Measurements from ENCODE around the gene TTC28. TPM values are rescaled to one million over a fixed set of nuclear protein-coding genes. Genes with fewer than 3 reads are reported as not detected.
A peak's percentile ranks its signal among the peaks of the same experiment; 100 is the strongest.

TTC28 gene
- total RNA-seq, 1 experiment from 2014 or later = 14.8 TPM

GRCh38 chr22:28053896-28054818, 625.5 kb downstream of the TTC28 start:
- Histone ChIP-seq H3K36me3 (replicated peaks; ENCODE audit: control insufficient read depth, insufficient read depth, low read length) (no peaks in the 10 kb centered on the region), H3K4me3 (ENCODE audit: insufficient read depth, low read depth, low read length) (no peak overlapping the region), H3K27me3 (ENCODE audit: control insufficient read depth, insufficient read depth, low read length) (no peaks in the 10 kb centered on the region)
- no peak for DNase-seq

- H3K36me3 ChIP-seq (replicated peaks; ENCODE audit: control insufficient read depth, insufficient read depth, low read length) = no peaks in the 10 kb centered on the region
- H3K27me3 ChIP-seq (ENCODE audit: control insufficient read depth, insufficient read depth, low read length) = no peaks in the 10 kb centered on the region
- no peak for DNase-seq
- no peak overlapping the region for H3K4me3 ChIP-seq (ENCODE audit: insufficient read depth, low read depth, low read length)
These were observed 626.8 kb downstream of the TTC28 start for GRCh38 chr22:28052825-28053269.

GRCh38 chr22:28051787-28052356, 627.8 kb downstream of the TTC28 start:
- no peaks in the 10 kb centered on the region for H3K36me3 ChIP-seq (replicated peaks; ENCODE audit: control insufficient read depth, insufficient read depth, low read length)
- no peak overlapping the region for H3K4me3 ChIP-seq (ENCODE audit: insufficient read depth, low read depth, low read length)
- peak; percentile 48 for DNase-seq
- H3K27me3 ChIP-seq (ENCODE audit: control insufficient read depth, insufficient read depth, low read length) = no peaks in the 10 kb centered on the region

GRCh38 chr22:28051091-28051786, 628.4 kb downstream of the TTC28 start:
- Histone ChIP-seq H3K27me3 (ENCODE audit: control insufficient read depth, insufficient read depth, low read length) (no peaks in the 10 kb centered on the region), H3K4me3 (ENCODE audit: insufficient read depth, low read depth, low read length) (no peak overlapping the region), H3K36me3 (replicated peaks; ENCODE audit: control insufficient read depth, insufficient read depth, low read length) (no peaks in the 10 kb centered on the region)
- DNase-seq = no peak

GRCh38 chr22:28048529-28048928, 631.1 kb downstream of the TTC28 start:
- no peak for DNase-seq
- Histone ChIP-seq H3K36me3 (replicated peaks; ENCODE audit: control insufficient read depth, insufficient read depth, low read length) (no peaks in the 10 kb centered on the region), H3K27me3 (ENCODE audit: control insufficient read depth, insufficient read depth, low read length) (no peaks in the 10 kb centered on the region), H3K4me3 (ENCODE audit: insufficient read depth, low read depth, low read length) (no peak overlapping the region)

GRCh38 chr22:28047740-28048139, 631.9 kb downstream of the TTC28 start:
- Histone ChIP-seq H3K27me3 (ENCODE audit: control insufficient read depth, insufficient read depth, low read length) (no peaks in the 10 kb centered on the region), H3K36me3 (replicated peaks; ENCODE audit: control insufficient read depth, insufficient read depth, low read length) (no peaks in the 10 kb centered on the region), H3K4me3 (ENCODE audit: insufficient read depth, low read depth, low read length) (no peak overlapping the region)
- no peak for DNase-seq

- Histone ChIP-seq H3K36me3 (replicated peaks; ENCODE audit: control insufficient read depth, insufficient read depth, low read length) (no peaks in the 10 kb centered on the region), H3K27me3 (ENCODE audit: control insufficient read depth, insufficient read depth, low read length) (no peaks in the 10 kb centered on the region), H3K4me3 (ENCODE audit: insufficient read depth, low read depth, low read length) (no peak overlapping the region)
- DNase-seq = no peak
These were observed 633.5 kb downstream of the TTC28 start for GRCh38 chr22:28046100-28046499.

GRCh38 chr22:28044546-28045173, 635.0 kb downstream of the TTC28 start:
- no peaks in the 10 kb centered on the region for H3K36me3 ChIP-seq (replicated peaks; ENCODE audit: control insufficient read depth, insufficient read depth, low read length)
- no peak for DNase-seq
- H3K4me3 ChIP-seq (ENCODE audit: insufficient read depth, low read depth, low read length) = no peak overlapping the region
- H3K27me3 ChIP-seq (ENCODE audit: control insufficient read depth, insufficient read depth, low read length) = no peaks in the 10 kb centered on the region

GRCh38 chr22:28043266-28043665, 636.4 kb downstream of the TTC28 start:
- no peaks in the 10 kb centered on the region for H3K36me3 ChIP-seq (replicated peaks; ENCODE audit: control insufficient read depth, insufficient read depth, low read length)
- no peak overlapping the region for H3K4me3 ChIP-seq (ENCODE audit: insufficient read depth, low read depth, low read length)
- H3K27me3 ChIP-seq (ENCODE audit: control insufficient read depth, insufficient read depth, low read length) = no peaks in the 10 kb centered on the region

GRCh38 chr22:28034760-28035401, 644.8 kb downstream of the TTC28 start:
- H3K4me3 ChIP-seq (ENCODE audit: insufficient read depth, low read depth, low read length) = no peak overlapping the region
- H3K27me3 ChIP-seq (ENCODE audit: control insufficient read depth, insufficient read depth, low read length) = no peaks in the 10 kb centered on the region
- no peak for DNase-seq
- H3K36me3 ChIP-seq (replicated peaks; ENCODE audit: control insufficient read depth, insufficient read depth, low read length) = no peaks in the 10 kb centered on the region

More at GRCh38 chr22:28043266-28043665, 636.4 kb downstream of the TTC28 start:
- DNase-seq = no peak

- Histone ChIP-seq H3K4me3 (ENCODE audit: insufficient read depth, low read depth, low read length) (no peak overlapping the region), H3K36me3 (replicated peaks; ENCODE audit: control insufficient read depth, insufficient read depth, low read length) (no peaks in the 10 kb centered on the region), H3K27me3 (ENCODE audit: control insufficient read depth, insufficient read depth, low read length) (no peaks in the 10 kb centered on the region)
- DNase-seq = no peak
These were observed 645.4 kb downstream of the TTC28 start for GRCh38 chr22:28034145-28034759.

GRCh38 chr22:28032861-28033260, 646.8 kb downstream of the TTC28 start:
- Histone ChIP-seq H3K36me3 (replicated peaks; ENCODE audit: control insufficient read depth, insufficient read depth, low read length) (no peaks in the 10 kb centered on the region), H3K4me3 (ENCODE audit: insufficient read depth, low read depth, low read length) (no peak overlapping the region), H3K27me3 (ENCODE audit: control insufficient read depth, insufficient read depth, low read length) (no peaks in the 10 kb centered on the region)
- DNase-seq = no peak

GRCh38 chr22:28031383-28031922, 648.2 kb downstream of the TTC28 start:
- no peak for DNase-seq
- Histone ChIP-seq H3K27me3 (ENCODE audit: control insufficient read depth, insufficient read depth, low read length) (no peaks in the 10 kb centered on the region), H3K4me3 (ENCODE audit: insufficient read depth, low read depth, low read length) (no peak overlapping the region), H3K36me3 (replicated peaks; ENCODE audit: control insufficient read depth, insufficient read depth, low read length) (no peaks in the 10 kb centered on the region)

All from H7 (cell line).